PC-3 (cell line): Measurements from ENCODE around the gene NAV2.

Experiments used
- CTCF ChIP-seq: fragments of 300-600 bp; sonication (generic); conservative IDR thresholded peaks from 2 replicates; pipeline ENCODE4 v1.5.1; 2017; ENCODE audit warnings: antibody characterized with exemption, low read depth, mild to moderate bottlenecking, low read length
- EZH2 ChIP-seq: fragments of 300-600 bp; sonication (generic); IDR thresholded peaks from one replicate; pipeline ENCODE4 v1.6.1; 2017; ENCODE audit warnings: antibody characterized with exemption, mild to moderate bottlenecking, low read length; ENCODE audit not compliant: unreplicated experiment
- EZH2phosphoT487 ChIP-seq: fragments of 300-600 bp; sonication (generic); IDR thresholded peaks from 2 replicates; pipeline ENCODE4 v1.6.1; 2018; ENCODE audit warnings: mild to moderate bottlenecking, antibody characterized with exemption, low read length, borderline replicate concordance

GRCh38 chr11:20035375-20035700 lies 322.7 kb downstream of the NAV2 start:
- TF ChIP-seq CTCF (no peak), EZH2phosphoT487 (no peak), EZH2 (no peak)
